GM12891 (cell line): ENCODE data around the gene UNK.
"Not testable (repeated sequence)": the region's sequence is repeated elsewhere in the genome, so short reads cannot be mapped to it uniquely, and the experiment has no call there.

Experiments used
- PAX5 ChIP-seq: IDR thresholded peaks from 2 replicates; pipeline ENCODE4 v1.6.1; 2011; ENCODE audit warnings: low read length, moderate library complexity, mild to moderate bottlenecking; ENCODE audit not compliant: insufficient read depth, severe bottlenecking
- POLR2A ChIP-seq: IDR thresholded peaks from 2 replicates; pipeline ENCODE4 v1.6.1; 2011; ENCODE audit warnings: low read depth, low read length, control low read depth
- POLR2AphosphoS5 ChIP-seq: IDR thresholded peaks from 2 replicates; pipeline ENCODE4 v1.6.1; 2011; ENCODE audit warnings: low read depth, low read length, control low read depth
- POU2F2 ChIP-seq: IDR thresholded peaks from 2 replicates; pipeline ENCODE4 v1.6.1; 2011; ENCODE audit warnings: low read depth, mild to moderate bottlenecking, control low read depth, low read length, moderate library complexity
- SPI1 ChIP-seq: IDR thresholded peaks from 2 replicates; pipeline ENCODE4 v1.6.1; 2011; ENCODE audit warnings: low read depth, low read length, control low read depth
- TAF1 ChIP-seq: IDR thresholded peaks from 2 replicates; pipeline ENCODE4 v1.6.1; 2011; ENCODE audit warnings: low read depth, low read length, control low read depth

DNA sequence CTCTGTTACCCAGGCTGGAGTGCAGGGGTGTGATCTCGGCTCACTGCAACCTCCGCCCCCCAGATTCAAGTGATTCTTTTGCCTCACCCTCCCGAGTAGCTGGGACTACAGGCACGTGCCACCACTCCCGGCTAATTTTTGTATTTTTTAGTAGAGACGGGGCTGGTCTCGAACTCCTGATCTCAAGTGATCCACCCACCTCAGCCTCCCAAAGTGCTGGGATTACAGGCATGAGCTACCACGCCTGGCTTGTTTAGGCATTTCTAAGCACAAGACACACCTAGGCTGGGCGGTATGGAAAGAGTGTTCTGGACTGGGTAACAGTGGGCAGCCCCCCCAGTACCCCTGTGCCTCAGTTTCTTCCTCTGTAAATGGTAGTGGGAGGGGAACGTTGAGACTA lies 85.6 kb downstream of the UNK start:
- TF ChIP-seq POLR2A, POLR2AphosphoS5, TAF1, SPI1, PAX5, POU2F2: not testable (repeated sequence)
